CD4-positive, alpha-beta T cell (primary cell): ENCODE data around the gene NMRAL1. TPM values are rescaled to one million over a fixed set of nuclear protein-coding genes. Genes with fewer than 3 reads are reported as not detected.
A peak's percentile ranks its signal among the peaks of the same experiment; 100 is the strongest.

Experiments used
- ATAC-seq: fragments of 200-7000 bp; cut with Tn5 transposase; one replicate; pipeline ENCODE4 v1.10.0; 2022; ENCODE audit warnings: mild to moderate bottlenecking; ENCODE audit not compliant: poor library complexity
- CTCF ChIA-PET: fragments of 350-600 bp; sonication (Branson Sonifier 250); formaldehyde crosslinking; loops from one replicate; lab custom pipeline; 2021; ENCODE audit warnings: antibody characterized with exemption, inconsistent platforms; lab: Charles Lee
- POLR2A ChIA-PET: fragments of 350-600 bp; sonication (Branson Sonifier 250); formaldehyde crosslinking; loops from one replicate; lab custom pipeline; 2021; ENCODE audit warnings: antibody characterized with exemption, inconsistent platforms; lab: Charles Lee
- DNase-seq, 14 experiments: peaks; one replicate each; pipeline ENCODE4 v3.0.0-alpha.2; 2013 to 2020; ENCODE audit warnings: mixed read lengths in 2 of 14
- H3K27ac ChIP-seq, 2 donors: one replicate each; pipeline versions ENCODE4 v1.5.1 to v1.7.0; 2013; ENCODE audit warnings: low read length in 2 of 2, low read depth in 1 of 2, mild to moderate bottlenecking in 1 of 2
- H3K27me3 ChIP-seq, 2 experiments: 1 replicate in 1 of 2; 2 replicates in 1 of 2; pipeline versions ENCODE4 v1.6.1 to v1.7.0; 2013; ENCODE audit warnings: low read length in 2 of 2, control low read depth in 1 of 2, mild to moderate bottlenecking in 1 of 2, moderate library complexity in 1 of 2; ENCODE audit not compliant: insufficient read depth in 2 of 2, control insufficient read depth in 1 of 2
- H3K36me3 ChIP-seq: one replicate; pipeline ENCODE4 v1.6.1; 2013; ENCODE audit warnings: low read length, control low read depth; ENCODE audit not compliant: insufficient read depth
- H3K4me1 ChIP-seq: one replicate; pipeline ENCODE4 v1.6.1; 2013; ENCODE audit warnings: low read length, control low read depth; ENCODE audit not compliant: insufficient read depth
- H3K4me3 ChIP-seq: one replicate; pipeline ENCODE4 v1.5.1; 2013; ENCODE audit warnings: mild to moderate bottlenecking, low read length, moderate library complexity
- H3K9me3 ChIP-seq, 2 experiments: 1 replicate in 1 of 2; 2 replicates in 1 of 2; pipeline versions ENCODE4 v1.6.1 to v1.7.0; 2013; ENCODE audit warnings: low read length in 2 of 2, mild to moderate bottlenecking in 2 of 2, control low read depth in 1 of 2, moderate library complexity in 1 of 2; ENCODE audit not compliant: control insufficient read depth in 1 of 2, insufficient read depth in 1 of 2
- H3K27ac Mint-ChIP-seq: one replicate; pipeline ENCODE4 v1.8.0; 2020; ENCODE audit warnings: mixed read lengths
- H3K27me3 Mint-ChIP-seq: one replicate; pipeline ENCODE4 v1.8.0; 2021; ENCODE audit warnings: mixed read lengths
- H3K36me3 Mint-ChIP-seq: one replicate; pipeline ENCODE4 v1.8.0; 2021; ENCODE audit warnings: low read depth, mixed read lengths
- H3K4me1 Mint-ChIP-seq: one replicate; pipeline ENCODE4 v1.8.0; 2021; ENCODE audit warnings: low read depth, mixed read lengths
- H3K4me3 Mint-ChIP-seq: one replicate; pipeline ENCODE4 v1.8.0; 2020; ENCODE audit warnings: mild to moderate bottlenecking, mixed read lengths
- H3K9me3 Mint-ChIP-seq: one replicate; pipeline ENCODE4 v1.8.0; 2020; ENCODE audit warnings: mixed read lengths
- intact Hi-C, 2 experiments: fragments of 100-400 bp; cut with DNase I in 1 of 2; cut with micrococcal nuclease in 1 of 2; formaldehyde crosslinking; loops; one replicate each; pipeline versions ENCODE4 v1.15.1 to v1.9.0; 2023 to 2025; cut with DNase I, micrococcal nuclease
- total RNA-seq, 174 experiments: library from RNA in 2 of 174; stranded (reverse) in 2 of 174; gene quantifications; one replicate each; pipeline ENCODE4 v1.2.3 and lab custom pipeline; 2021 to 2026
- TF ChIP-seq, protein P1 (sequence below): fragments of 200-600 bp; IDR thresholded peaks from one replicate; pipeline ENCODE4 v1.8.0; 2022; ENCODE audit warnings: antibody characterized with exemption, mild to moderate bottlenecking

Gene NMRAL1
- total RNA-seq, 2 experiments from 2014 or later = 28.6 to 29.5 TPM

DNA sequence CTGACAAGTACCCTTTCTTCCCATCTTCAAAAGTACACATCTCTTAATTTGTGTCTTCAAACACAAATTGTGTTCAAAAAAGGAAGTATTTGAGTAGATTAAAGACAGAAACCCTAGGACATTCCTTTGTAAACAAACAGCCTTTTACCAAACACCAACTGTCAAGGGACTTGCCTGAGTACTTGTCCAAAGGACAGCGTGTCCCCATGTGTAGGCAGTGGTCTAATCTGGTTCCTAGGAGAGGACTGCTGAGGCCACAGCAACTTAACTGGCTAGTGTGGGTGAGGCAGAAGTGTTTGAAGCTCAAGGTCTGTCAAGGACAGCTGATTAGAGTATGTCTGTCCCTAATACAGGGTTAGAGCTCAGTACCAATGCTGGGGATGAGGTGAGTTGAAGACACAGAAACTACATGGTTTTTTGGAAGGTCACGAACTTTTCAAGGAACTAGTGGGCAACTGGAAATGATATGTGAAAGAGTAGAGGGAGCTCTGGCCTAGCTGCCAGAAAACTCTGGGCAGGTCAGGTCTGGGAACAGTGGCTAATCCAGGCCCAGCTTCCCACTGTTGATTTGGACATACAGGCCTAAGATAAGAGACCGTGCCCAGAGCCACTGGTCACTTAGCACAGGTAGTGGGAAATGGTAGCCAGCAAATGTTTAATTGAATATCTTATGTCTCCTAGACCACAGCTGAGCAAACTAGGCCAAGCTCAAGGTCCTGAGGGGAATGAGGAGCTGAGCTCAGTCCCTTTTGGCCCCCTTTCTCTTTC is 11.9 kb upstream of the NMRAL1 start:
- H3K9me3 ChIP-seq = no peaks in the 10 kb centered on the region
- ChIA-PET POLR2A (interaction anchor here (0.7 to 5.7 kb wide), 5 partner anchors 10 to 35 kb away, joined by 3 to 86 read pairs (median 66); partner anchors contain the start of genes HMOX2 and NMRAL1), CTCF (interaction anchor here (2.3 to 2.4 kb wide), 2 partner anchors 9 to 10 kb away, joined by 9 to 12 read pairs; partner anchors contain the start of gene HMOX2)
- Mint-ChIP-seq H3K4me3 (peak overlapping the region; percentile 39), H3K36me3 (peaks cover 84% of the 10 kb centered on the region), H3K27me3 (no peaks in the 10 kb centered on the region), H3K27ac (peak overlapping the region; percentile 91), H3K4me1 (peaks cover 68% of the 10 kb centered on the region), H3K9me3 (no peaks in the 10 kb centered on the region)
- peaks cover 54% of the 10 kb centered on the region for H3K36me3 ChIP-seq
- H3K27ac ChIP-seq = peak overlapping the region; percentile 23 to 67
- intact Hi-C loops = no loop called here
- TF ChIP-seq, protein P1, sequence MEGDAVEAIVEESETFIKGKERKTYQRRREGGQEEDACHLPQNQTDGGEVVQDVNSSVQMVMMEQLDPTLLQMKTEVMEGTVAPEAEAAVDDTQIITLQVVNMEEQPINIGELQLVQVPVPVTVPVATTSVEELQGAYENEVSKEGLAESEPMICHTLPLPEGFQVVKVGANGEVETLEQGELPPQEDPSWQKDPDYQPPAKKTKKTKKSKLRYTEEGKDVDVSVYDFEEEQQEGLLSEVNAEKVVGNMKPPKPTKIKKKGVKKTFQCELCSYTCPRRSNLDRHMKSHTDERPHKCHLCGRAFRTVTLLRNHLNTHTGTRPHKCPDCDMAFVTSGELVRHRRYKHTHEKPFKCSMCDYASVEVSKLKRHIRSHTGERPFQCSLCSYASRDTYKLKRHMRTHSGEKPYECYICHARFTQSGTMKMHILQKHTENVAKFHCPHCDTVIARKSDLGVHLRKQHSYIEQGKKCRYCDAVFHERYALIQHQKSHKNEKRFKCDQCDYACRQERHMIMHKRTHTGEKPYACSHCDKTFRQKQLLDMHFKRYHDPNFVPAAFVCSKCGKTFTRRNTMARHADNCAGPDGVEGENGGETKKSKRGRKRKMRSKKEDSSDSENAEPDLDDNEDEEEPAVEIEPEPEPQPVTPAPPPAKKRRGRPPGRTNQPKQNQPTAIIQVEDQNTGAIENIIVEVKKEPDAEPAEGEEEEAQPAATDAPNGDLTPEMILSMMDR = no peak
- H3K4me3 ChIP-seq = no peak overlapping the region
- no peak for ATAC-seq
- DNase-seq = no peak
- no peaks in the 10 kb centered on the region for H3K27me3 ChIP-seq
- H3K4me1 ChIP-seq = peaks cover 68% of the 10 kb centered on the region

DNA sequence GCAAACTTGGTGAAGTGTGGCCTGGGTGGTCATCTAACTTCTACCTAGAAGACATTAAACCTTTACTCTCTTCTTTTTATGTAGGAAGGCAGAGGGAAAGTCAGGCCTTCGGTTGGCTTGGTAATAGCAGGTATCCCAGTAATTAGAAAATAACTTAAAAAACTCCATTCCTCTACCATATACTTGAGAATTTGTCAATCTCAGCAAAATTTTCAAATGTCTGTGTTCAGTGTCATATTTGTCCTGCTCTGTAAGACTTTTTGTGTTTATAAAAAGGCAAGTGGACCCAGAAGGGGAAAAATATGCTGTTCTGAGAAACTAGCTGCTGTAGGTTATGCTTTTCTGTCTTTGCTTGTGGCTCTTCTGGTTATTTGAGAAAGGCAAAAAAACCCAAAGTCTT is 7.5 kb upstream of the NMRAL1 start:
- H3K4me1 ChIP-seq = peaks cover 68% of the 10 kb centered on the region
- ChIA-PET CTCF (interaction anchor here (0.6 to 1.0 kb wide), 2 partner anchors 24 to 25 kb away, joined by 3 read pairs; no protein-coding TSS in a partner anchor), POLR2A (interaction anchor here (1.7 kb wide), 1 partner anchor 23 kb away, joined by 8 read pairs; no protein-coding TSS in a partner anchor)
- peak overlapping the region; percentile 37 for H3K4me3 Mint-ChIP-seq
- peaks cover 42% of the 10 kb centered on the region for H3K36me3 ChIP-seq
- peak overlapping the region; percentile 63 for H3K27ac Mint-ChIP-seq
- H3K27ac ChIP-seq = peak overlapping the region; percentile 31 to 32
- H3K9me3 ChIP-seq = no peaks in the 10 kb centered on the region
- DNase-seq = no peak
- no peaks in the 10 kb centered on the region for H3K9me3 Mint-ChIP-seq
- no peaks in the 10 kb centered on the region for H3K27me3 Mint-ChIP-seq
- H3K4me1 Mint-ChIP-seq = peaks cover 58% of the 10 kb centered on the region
- TF ChIP-seq, protein P1 = no peak
- no peak for ATAC-seq
- H3K27me3 ChIP-seq = no peaks in the 10 kb centered on the region
- intact Hi-C loops = no loop called here
- no peak overlapping the region for H3K4me3 ChIP-seq
- peaks cover 75% of the 10 kb centered on the region for H3K36me3 Mint-ChIP-seq

DNA sequence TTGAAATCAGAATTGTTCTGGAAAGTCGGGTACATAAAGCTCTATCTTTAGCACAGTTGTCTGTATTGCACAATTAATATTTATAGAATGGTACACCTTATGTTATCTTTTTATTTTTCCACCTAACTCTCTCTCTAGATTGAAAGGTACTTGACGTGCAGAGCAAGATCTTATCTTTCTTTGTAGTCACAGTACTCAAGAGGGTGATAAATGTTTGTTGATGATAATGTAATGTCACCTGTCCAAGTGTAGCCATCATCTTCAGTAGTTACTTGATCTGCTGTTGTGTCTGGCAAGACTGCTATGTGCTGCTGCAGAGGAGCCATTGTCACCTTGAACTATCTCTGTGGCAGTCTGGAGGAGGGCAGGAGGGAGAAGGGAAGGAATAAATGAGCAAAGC is 7.1 kb upstream of the NMRAL1 start:
- H3K9me3 Mint-ChIP-seq = no peaks in the 10 kb centered on the region
- TF ChIP-seq, protein P1 = no peak
- POLR2A ChIA-PET = interaction anchor here (1.7 kb wide), 1 partner anchor 24 kb away, joined by 8 read pairs; no protein-coding TSS in a partner anchor
- ATAC-seq (peak; percentile 27), DNase-seq (peak in 1 of 14 experiments; percentile 33)
- H3K4me1 ChIP-seq = peaks cover 64% of the 10 kb centered on the region
- H3K27me3 ChIP-seq = no peaks in the 10 kb centered on the region
- peaks cover 39% of the 10 kb centered on the region for H3K36me3 ChIP-seq
- H3K27ac ChIP-seq = no peak overlapping the region
- H3K27me3 Mint-ChIP-seq = no peaks in the 10 kb centered on the region
- H3K27ac Mint-ChIP-seq = peak overlapping the region; percentile 63
- intact Hi-C loops = no loop called here
- peaks cover 76% of the 10 kb centered on the region for H3K36me3 Mint-ChIP-seq
- H3K4me3 Mint-ChIP-seq = peak overlapping the region; percentile 37
- H3K9me3 ChIP-seq = no peaks in the 10 kb centered on the region
- CTCF ChIA-PET = interaction anchor here (0.6 kb wide), 1 partner anchor 24 kb away, joined by 3 read pairs; no protein-coding TSS in a partner anchor
- no peak overlapping the region for H3K4me3 ChIP-seq
- peaks cover 58% of the 10 kb centered on the region for H3K4me1 Mint-ChIP-seq
